NCI-H146 (cell line): ENCODE data around the gene P3H4.
A peak's percentile ranks its signal among the peaks of the same experiment; 100 is the strongest.
"Not testable (repeated sequence)": the region's sequence is repeated elsewhere in the genome, so short reads cannot be mapped to it uniquely, and the experiment has no call there.

ENCODE experiments used
- DNase-seq: peaks from one replicate; lab custom pipeline; 2025; lab: John Stamatoyannopoulos, UW

The P3H4 gene

GRCh38 chr17:41811549-41812380 lies at the start of gene P3H4:
P3H4 (minus strand) TSS chr17:41811949; CDS start chr17:41811915, 34 bp downstream.
- DNase-seq = peak; percentile 88

- DNase-seq = no peak
These were observed 48.6 kb upstream of the P3H4 start for GRCh38 chr17:41860254-41860931.

GRCh38 chr17:41851382-41851781 lies 39.6 kb upstream of the P3H4 start:
- DNase-seq = not testable (repeated sequence)

GRCh38 chr17:41849251-41849990 lies 37.7 kb upstream of the P3H4 start:
- DNase-seq = no peak

- no peak for DNase-seq
These were observed 37.0 kb upstream of the P3H4 start for GRCh38 chr17:41848788-41849187.

- DNase-seq = no peak
These were observed 33.2 kb upstream of the P3H4 start for GRCh38 chr17:41844971-41845370.

- not testable (repeated sequence) for DNase-seq
These were observed 29.0 kb upstream of the P3H4 start for GRCh38 chr17:41840781-41841180.

GRCh38 chr17:41839448-41839847 lies 27.7 kb upstream of the P3H4 start:
- DNase-seq = not testable (repeated sequence)

- DNase-seq = no peak
These were observed 26.2 kb upstream of the P3H4 start, which contains the start of gene KLHL10 for GRCh38 chr17:41837761-41838538. KLHL10 (plus strand) TSS chr17:41837825; CDS start chr17:41837933, 108 bp downstream.

GRCh38 chr17:41836550-41837196 lies 24.9 kb upstream of the P3H4 start:
- no peak for DNase-seq

- DNase-seq = peak; percentile 53
These were observed 24.2 kb upstream of the P3H4 start, which contains the start of gene NT5C3B for GRCh38 chr17:41835800-41836549. NT5C3B (minus strand) TSS chr17:41836232; CDS start chr17:41836193, 39 bp downstream.

GRCh38 chr17:41835214-41835799 lies 23.6 kb upstream of the P3H4 start:
- DNase-seq = peak; percentile 15

GRCh38 chr17:41829961-41830360 lies 18.2 kb upstream of the P3H4 start:
- DNase-seq = not testable (repeated sequence)

- DNase-seq = no peak
These were observed 13.6 kb upstream of the P3H4 start for GRCh38 chr17:41825175-41825845.

- no peak for DNase-seq
These were observed 12.3 kb upstream of the P3H4 start for GRCh38 chr17:41824086-41824485.

- no peak for DNase-seq
These were observed 11.8 kb upstream of the P3H4 start for GRCh38 chr17:41823580-41823979.

GRCh38 chr17:41823141-41823524 lies 11.4 kb upstream of the P3H4 start:
- no peak for DNase-seq

- no peak for DNase-seq
These were observed 10.7 kb upstream of the P3H4 start for GRCh38 chr17:41822216-41823140.
